ENCODE results near the gene EVX2. TPM values are rescaled to one million over a fixed set of nuclear protein-coding genes. Genes with fewer than 3 reads are reported as not detected.

EVX2 gene
- total and polyA plus RNA-seq, 5 donors, result not detected

DNA sequence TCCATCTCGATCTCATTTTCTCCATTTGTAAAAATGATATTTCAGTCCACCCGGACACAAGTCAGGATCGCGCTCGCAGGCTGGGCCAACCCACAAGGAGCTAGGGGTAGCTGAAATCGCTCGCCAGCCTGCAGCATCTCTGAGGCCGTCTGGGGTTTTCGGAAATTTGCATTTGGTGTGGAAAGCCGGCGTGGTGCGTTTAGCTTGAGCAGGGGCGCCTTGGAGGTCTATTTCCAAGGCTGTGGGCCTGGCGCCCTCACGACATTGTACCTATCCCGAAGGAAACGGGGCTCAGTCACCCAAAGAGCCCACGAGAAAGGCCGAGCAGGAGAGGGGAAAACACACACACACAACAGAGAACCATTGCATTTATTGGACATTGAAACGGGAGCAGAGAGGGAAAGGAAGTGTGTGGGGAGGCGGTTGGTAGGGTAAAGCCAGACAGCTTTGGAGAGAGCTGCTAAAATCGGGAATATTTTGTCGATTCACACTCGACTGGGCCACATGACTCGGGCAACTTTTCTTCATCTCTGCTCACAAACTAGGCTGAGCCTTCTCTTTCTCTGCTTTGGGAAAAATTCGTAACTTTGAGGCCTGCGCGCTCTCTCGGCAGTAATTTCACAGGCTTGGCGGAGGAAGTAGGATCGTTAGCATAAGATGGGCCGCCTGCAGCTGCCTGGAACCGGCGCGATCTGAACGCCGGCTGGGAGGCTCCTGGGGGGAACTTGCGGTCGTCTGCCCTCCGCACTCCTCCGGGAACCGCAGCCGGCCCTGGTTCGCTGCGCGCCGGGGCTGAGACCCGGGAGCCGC lies 44.6 kb upstream of the EVX2 start:
- no peak overlapping the region for H3K4me3 ChIP-seq (ENCODE audit: low read length)
- H3K27ac ChIP-seq (ENCODE audit: low read length), result no peak overlapping the region
- WGBS, result 12% methylated on average over 49 of the region's 49 CpGs
- no peaks in the 10 kb centered on the region for H3K9me3 ChIP-seq (ENCODE audit: control insufficient read depth, low read length)
- H3K27me3 ChIP-seq (ENCODE audit: control insufficient read depth, insufficient read depth), result peaks cover 14% of the 10 kb centered on the region
- intact Hi-C loops (cut with DNase I), result loop anchor here in 3 of 4 donors (5.0 to 10.0 kb wide), 4 partner anchors 329 to 1019 kb away; no protein-coding TSS in a partner anchor
- peaks cover 3% of the 10 kb centered on the region for H3K4me1 ChIP-seq (ENCODE audit: control insufficient read depth, insufficient read depth, low read length)
- DNase-seq (no peak), ATAC-seq (no peak)

DNA sequence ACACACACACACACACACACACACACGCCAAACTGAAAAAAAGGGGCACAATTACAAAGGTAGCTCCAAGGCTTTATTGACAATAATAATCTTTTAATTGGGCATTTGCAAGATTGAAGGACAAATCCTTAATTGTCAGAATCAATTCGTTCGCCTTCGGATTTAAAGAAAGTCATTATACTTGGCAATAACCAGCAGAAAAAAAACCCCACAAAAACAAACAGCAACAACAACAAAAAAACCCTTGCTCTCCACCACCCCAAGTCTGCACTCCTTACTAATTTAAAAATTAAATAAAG lies 44.0 kb upstream of the EVX2 start:
- peaks cover 12% of the 10 kb centered on the region for H3K27me3 ChIP-seq (ENCODE audit: control insufficient read depth, insufficient read depth)
- intact Hi-C loops (cut with DNase I), result loop anchor here in 3 of 4 donors (5.0 to 10.0 kb wide), 4 partner anchors 330 to 1020 kb away; no protein-coding TSS in a partner anchor
- ATAC-seq (no peak), DNase-seq (no peak)
- H3K27ac ChIP-seq (ENCODE audit: low read length), result no peak overlapping the region
- H3K9me3 ChIP-seq (ENCODE audit: control insufficient read depth, low read length), result no peaks in the 10 kb centered on the region
- peaks cover 8% of the 10 kb centered on the region for H3K4me1 ChIP-seq (ENCODE audit: control insufficient read depth, insufficient read depth, low read length)
- H3K4me3 ChIP-seq (ENCODE audit: low read length), result no peak overlapping the region
- WGBS, result 24% methylated on average over 4 of the region's 4 CpGs

DNA sequence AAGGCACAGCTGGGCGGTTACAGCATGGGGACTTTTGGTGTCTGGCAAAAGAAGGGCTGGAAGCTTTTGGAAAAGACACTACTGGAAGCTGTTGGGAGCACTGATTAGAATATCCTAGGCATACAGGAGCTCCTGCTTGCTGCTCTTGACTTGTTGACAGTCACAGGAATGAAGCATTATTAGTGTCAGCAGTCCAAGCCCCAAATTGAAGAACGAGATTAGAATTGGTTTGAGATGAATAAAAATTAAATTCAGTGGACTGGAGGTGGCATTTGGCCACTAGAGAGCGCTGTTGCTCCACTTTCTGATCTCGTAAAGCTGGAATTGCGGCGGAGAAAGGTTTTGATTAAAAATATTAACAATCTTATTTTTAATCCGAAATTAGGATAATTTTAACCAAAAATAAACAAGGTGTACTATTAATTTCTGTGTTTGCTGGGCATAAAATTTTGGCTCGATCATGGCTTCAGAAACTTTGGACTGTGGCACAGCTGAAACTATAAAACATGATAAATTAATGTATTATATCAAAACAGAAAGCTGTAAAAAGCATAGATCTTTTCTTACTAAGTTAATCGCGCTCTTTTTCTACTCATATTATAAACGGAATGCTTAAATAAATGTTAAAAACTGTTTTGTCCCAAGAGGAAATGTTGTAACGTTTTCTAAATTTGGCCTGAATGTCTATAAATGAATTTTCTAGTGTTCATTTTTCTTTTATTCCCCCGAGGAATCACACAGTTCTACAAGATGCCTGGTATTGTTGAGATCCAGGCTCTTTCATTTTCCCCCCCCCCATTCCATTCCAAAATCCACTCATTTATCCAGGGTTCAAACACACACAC lies 43.4 kb upstream of the EVX2 start:
- peaks cover 9% of the 10 kb centered on the region for H3K27me3 ChIP-seq (ENCODE audit: control insufficient read depth, insufficient read depth)
- 4% methylated on average over 13 of the region's 13 CpGs for WGBS
- DNase-seq, result peak in 2 of 3 donors; percentile 64 to 87
- H3K4me1 ChIP-seq (ENCODE audit: control insufficient read depth, insufficient read depth, low read length), result peaks cover 9% of the 10 kb centered on the region
- ATAC-seq, result no peak
- intact Hi-C loops (cut with DNase I), result loop anchor here in 3 of 4 donors (5.0 to 10.0 kb wide), 4 partner anchors 330 to 1020 kb away; no protein-coding TSS in a partner anchor
- no peak overlapping the region for H3K4me3 ChIP-seq (ENCODE audit: low read length)
- H3K9me3 ChIP-seq (ENCODE audit: control insufficient read depth, low read length), result no peaks in the 10 kb centered on the region
- no peak overlapping the region for H3K27ac ChIP-seq (ENCODE audit: low read length)

DNA sequence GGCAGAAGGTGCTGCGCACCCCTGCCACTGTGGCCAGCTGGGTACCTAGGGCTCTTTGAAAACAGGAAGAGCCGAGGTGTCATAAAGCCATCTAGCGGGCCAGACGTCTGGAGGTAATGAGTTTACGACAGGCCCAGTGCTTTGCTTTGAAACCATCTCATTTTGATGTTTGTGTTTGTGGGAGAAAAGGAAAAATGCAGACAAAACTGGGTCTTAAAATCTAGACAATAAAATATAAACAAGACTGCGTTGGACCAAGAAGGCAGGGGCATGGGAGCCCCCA lies 42.0 kb upstream of the EVX2 start:
- no peak for DNase-seq
- peaks cover 9% of the 10 kb centered on the region for H3K4me1 ChIP-seq (ENCODE audit: control insufficient read depth, insufficient read depth, low read length)
- no peak overlapping the region for H3K4me3 ChIP-seq (ENCODE audit: low read length)
- no peaks in the 10 kb centered on the region for H3K9me3 ChIP-seq (ENCODE audit: control insufficient read depth, low read length)
- no peak overlapping the region for H3K27ac ChIP-seq (ENCODE audit: low read length)
- intact Hi-C loops (cut with DNase I), result loop anchor here in 3 of 4 donors (5.0 to 10.0 kb wide), 4 partner anchors 332 to 1022 kb away; no protein-coding TSS in a partner anchor
- WGBS, result 24% methylated on average over 6 of the region's 6 CpGs
- H3K27me3 ChIP-seq (ENCODE audit: control insufficient read depth, insufficient read depth), result peaks cover 7% of the 10 kb centered on the region
- no peak for ATAC-seq

DNA sequence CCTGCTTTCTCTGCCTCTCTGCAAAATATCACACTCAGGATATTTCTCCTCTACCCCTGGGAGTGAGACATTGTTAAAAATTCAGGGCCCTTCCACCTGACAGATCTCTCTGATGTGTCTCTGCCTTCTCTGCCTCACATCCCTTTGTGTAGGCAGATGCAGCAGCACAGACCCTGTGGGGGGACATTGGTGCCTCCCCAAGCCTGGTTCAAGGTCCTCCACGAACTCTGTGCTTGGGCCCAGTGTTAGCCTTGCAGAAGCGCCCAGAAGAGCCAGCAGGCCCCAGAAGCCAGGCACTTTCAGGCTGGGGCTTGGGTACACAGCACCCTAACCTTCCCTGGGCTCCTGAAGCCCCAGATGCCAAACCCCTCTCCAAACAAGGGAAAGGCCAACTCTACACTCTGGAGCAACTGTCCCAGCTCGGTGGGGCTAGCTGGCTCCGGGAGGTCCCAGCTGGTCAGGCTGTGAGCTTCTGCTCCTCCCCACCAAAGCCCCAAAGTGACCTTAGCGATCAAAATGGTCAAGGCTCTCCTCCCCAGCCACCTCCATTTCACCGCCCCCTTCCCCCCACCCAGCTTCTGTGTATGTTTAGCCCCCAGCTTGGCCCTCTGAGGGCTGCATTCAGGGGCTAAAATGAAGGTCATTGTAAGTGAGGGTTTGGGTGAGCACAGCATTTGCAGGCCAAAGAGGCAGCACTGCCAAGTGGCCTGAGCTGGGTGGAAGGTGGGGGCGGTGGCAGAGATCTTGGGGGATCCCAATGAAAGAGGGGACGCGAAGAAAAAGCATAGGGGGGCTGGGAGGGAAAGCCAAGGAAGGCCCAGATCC lies 41.4 kb upstream of the EVX2 start:
- 29% methylated on average over 9 of the region's 9 CpGs for WGBS
- H3K9me3 ChIP-seq (ENCODE audit: control insufficient read depth, low read length), result no peaks in the 10 kb centered on the region
- H3K27ac ChIP-seq (ENCODE audit: low read length), result no peak overlapping the region
- no peak overlapping the region for H3K4me3 ChIP-seq (ENCODE audit: low read length)
- peaks cover 7% of the 10 kb centered on the region for H3K27me3 ChIP-seq (ENCODE audit: control insufficient read depth, insufficient read depth)
- H3K4me1 ChIP-seq (ENCODE audit: control insufficient read depth, insufficient read depth, low read length), result peaks cover 9% of the 10 kb centered on the region
- no peak for DNase-seq
- intact Hi-C loops (cut with DNase I), result loop anchor here in 3 of 4 donors (5.0 to 10.0 kb wide), 4 partner anchors 332 to 1022 kb away; no protein-coding TSS in a partner anchor
- no peak for ATAC-seq

DNA sequence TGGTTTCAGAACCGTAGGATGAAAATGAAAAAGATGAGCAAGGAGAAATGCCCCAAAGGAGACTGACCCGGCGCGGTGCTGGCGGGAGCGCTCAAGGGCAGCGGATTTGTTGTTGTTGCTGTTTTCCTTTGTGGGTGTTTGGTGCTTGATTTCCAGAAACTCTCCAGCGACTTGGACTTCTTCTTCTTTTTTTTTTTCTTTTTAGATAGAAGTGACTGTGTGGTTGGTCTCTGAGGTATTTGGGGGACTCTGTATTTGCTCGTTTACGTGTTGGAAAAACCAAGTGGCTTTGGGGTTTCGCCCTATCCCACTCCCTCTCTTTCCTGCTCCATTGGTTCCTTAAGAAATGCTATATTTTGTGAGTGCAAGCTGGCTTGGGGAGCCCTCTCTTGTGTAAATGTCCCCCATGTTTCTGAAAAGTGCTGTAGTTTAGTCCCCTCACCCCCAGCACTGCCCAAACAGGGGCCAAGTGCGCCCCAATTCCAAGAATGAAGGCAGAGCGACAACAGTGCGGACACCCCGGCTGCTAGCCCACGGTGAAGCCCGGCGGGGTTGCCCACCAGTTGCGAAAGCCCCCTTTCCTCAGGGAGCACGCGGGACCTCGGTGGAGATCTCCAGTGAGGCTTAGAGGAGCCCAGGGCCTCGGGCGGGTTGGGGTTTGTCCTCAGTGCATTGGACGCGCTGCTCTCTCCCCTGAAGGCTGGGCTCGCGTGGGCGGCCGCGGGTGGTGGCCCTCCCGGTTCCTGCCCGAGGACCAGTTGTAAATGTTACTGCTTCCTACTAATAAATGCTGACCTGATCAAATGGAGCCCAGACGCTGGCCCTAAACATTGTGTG lies 40.6 kb upstream of the EVX2 start:
- WGBS, result 13% methylated on average over 34 of the region's 34 CpGs
- peaks cover 7% of the 10 kb centered on the region for H3K4me1 ChIP-seq (ENCODE audit: control insufficient read depth, insufficient read depth, low read length)
- no peak for ATAC-seq
- H3K27me3 ChIP-seq (ENCODE audit: control insufficient read depth, insufficient read depth), result peaks cover 7% of the 10 kb centered on the region
- no peak overlapping the region for H3K4me3 ChIP-seq (ENCODE audit: low read length)
- H3K27ac ChIP-seq (ENCODE audit: low read length), result no peak overlapping the region
- DNase-seq, result no peak
- intact Hi-C loops (cut with DNase I), result loop anchor here in 1 of 4 donors (10.0 kb wide), 1 partner anchor 430 kb away; no protein-coding TSS in a partner anchor
- no peaks in the 10 kb centered on the region for H3K9me3 ChIP-seq (ENCODE audit: control insufficient read depth, low read length)

DNA sequence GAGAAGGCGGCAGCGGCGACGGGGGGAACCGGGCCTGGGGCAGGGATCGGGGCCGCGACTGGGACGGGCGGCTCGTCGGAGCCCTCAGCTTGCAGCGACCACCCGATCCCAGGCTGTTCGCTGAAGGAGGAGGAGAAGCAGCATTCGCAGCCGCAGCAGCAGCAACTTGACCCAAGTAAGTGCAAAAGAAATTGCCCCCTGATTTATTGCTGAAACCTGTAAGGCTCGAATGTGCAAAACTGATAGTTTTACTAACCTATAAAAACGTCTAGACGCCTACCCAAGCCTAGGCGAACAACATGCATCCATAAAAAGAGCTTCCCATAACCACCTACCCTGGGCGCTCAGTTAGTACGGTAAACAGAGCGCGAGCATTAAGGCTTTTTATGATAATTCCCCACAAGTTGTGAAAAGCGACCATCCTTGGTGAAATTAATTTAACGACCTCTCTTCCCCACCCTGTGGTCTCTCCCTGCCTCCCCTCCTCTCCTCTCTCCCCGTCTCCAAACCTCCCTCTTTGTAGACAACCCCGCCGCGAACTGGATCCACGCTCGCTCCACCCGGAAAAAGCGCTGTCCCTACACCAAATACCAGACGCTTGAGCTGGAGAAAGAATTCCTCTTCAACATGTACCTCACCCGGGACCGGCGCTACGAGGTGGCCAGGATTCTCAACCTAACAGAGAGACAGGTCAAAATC lies 39.8 kb upstream of the EVX2 start:
- intact Hi-C loops (cut with DNase I), result loop anchor here in 1 of 4 donors (10.0 kb wide), 1 partner anchor 431 kb away; no protein-coding TSS in a partner anchor
- ATAC-seq (no peak), DNase-seq (no peak)
- H3K27me3 ChIP-seq (ENCODE audit: control insufficient read depth, insufficient read depth), result peaks cover 7% of the 10 kb centered on the region
- no peaks in the 10 kb centered on the region for H3K9me3 ChIP-seq (ENCODE audit: control insufficient read depth, low read length)
- peaks cover 6% of the 10 kb centered on the region for H3K4me1 ChIP-seq (ENCODE audit: control insufficient read depth, insufficient read depth, low read length)
- no peak overlapping the region for H3K27ac ChIP-seq (ENCODE audit: low read length)
- H3K4me3 ChIP-seq (ENCODE audit: low read length), result peak overlapping the region; percentile 47
- WGBS, result 7% methylated on average over 40 of the region's 40 CpGs

DNA sequence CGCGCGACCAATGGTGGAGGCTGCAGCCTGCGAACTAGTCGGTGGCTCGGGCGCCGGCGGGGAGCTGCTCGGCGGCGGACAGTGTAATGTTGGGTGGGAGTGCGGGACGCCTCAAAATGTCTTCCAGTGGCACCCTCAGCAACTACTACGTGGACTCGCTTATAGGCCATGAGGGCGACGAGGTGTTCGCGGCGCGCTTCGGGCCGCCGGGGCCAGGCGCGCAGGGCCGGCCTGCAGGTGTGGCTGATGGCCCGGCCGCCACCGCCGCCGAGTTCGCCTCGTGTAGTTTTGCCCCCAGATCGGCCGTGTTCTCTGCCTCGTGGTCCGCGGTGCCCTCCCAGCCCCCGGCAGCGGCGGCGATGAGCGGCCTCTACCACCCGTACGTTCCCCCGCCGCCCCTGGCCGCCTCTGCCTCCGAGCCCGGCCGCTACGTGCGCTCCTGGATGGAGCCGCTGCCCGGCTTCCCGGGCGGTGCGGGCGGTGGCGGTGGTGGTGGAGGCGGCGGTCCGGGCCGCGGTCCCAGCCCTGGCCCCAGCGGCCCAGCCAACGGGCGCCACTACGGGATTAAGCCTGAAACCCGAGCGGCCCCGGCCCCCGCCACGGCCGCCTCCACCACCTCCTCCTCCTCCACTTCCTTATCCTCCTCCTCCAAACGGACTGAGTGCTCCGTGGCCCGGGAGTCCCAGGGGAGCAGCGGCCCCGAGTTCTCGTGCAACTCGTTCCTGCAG lies 39.1 kb upstream of the EVX2 start, which contains the start of gene HOXD9:
TSS of gene HOXD9 (plus strand) at position 37 of the 728 bp plus-strand sequence. CDS start at position 87, 50 bp downstream.
- no peak for DNase-seq
- H3K27me3 ChIP-seq (ENCODE audit: control insufficient read depth, insufficient read depth), result peaks cover 6% of the 10 kb centered on the region
- no peak within 1 kb of the TSS for H3K27ac ChIP-seq (ENCODE audit: low read length)
- WGBS, result 2% methylated on average over 84 of the region's 84 CpGs
- intact Hi-C loops (cut with DNase I), result loop anchor here in 1 of 4 donors (10.0 kb wide), 1 partner anchor 432 kb away; no protein-coding TSS in a partner anchor
- peak within 1 kb of the TSS; percentile 47 for H3K4me3 ChIP-seq (ENCODE audit: low read length)
- peaks cover 6% of the 10 kb centered on the region for H3K4me1 ChIP-seq (ENCODE audit: control insufficient read depth, insufficient read depth, low read length)
- ATAC-seq, result peak in 1 of 2 donors; percentile 52
- no peaks in the 10 kb centered on the region for H3K9me3 ChIP-seq (ENCODE audit: control insufficient read depth, low read length)
